ENCODE results near the gene FBXO45.
A peak's percentile ranks its signal among the peaks of the same experiment; 100 is the strongest.
"Not testable (repeated sequence)": the region's sequence is repeated elsewhere in the genome, so short reads cannot be mapped to it uniquely, and the experiment has no call there.

Gene FBXO45

DNA sequence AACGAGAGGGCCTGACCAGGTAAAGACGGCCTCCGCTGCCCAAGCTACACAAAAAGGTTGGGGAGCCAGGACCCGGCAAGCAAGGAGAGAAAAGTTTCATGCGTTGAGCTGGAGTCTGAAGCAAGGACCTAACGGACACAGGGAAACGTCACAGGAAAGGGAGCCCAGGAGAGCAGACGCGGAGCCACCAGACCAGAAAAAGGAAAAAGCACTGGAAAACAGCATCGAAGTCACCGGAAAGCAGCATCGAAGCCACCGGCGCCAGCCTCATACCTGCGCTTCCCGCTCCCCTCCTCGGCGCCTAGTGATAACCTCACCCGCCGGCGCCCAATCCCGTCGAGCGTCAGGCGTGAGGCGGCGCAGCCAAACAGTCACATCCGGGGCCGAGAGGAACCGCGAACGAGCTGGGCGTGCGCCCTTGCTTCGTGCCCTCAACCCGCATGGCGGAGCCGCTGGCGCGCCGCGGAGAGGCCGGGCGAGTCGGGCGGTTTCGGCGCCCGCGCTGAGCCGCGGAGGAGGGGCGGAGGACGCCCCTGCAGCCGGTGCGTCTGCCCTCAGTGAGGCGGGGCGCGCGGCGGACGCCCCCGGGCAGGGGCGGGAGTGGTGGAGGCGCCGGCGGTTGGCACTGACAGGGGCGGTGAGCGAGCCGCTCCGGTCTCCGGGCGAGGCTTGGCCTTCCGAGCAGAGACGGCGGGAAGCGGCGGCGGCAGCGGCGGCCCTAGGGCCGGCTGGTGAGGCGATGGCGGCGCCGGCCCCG, at the start of gene FBXO45, which contains the start of gene WDR53:
Gene FBXO45 (plus strand): TSS at position 415 of the 757 bp plus-strand sequence. CDS start 325 bp downstream, at position 740.
Gene WDR53 (minus strand): TSS at position 309 of the 757 bp plus-strand sequence. CDS start 7,079 bp downstream, outside the sequence.
- peak; percentile 96 for DNase-seq

GRCh38 chr3:196518966-196519717, 49.3 kb upstream of the FBXO45 start:
- no peak for DNase-seq

GRCh38 chr3:196519718-196520082, 48.8 kb upstream of the FBXO45 start:
- no peak for DNase-seq

GRCh38 chr3:196521291-196521690, 47.2 kb upstream of the FBXO45 start:
- not testable (repeated sequence) for DNase-seq

GRCh38 chr3:196523841-196524240, 44.6 kb upstream of the FBXO45 start:
- no peak for DNase-seq

- DNase-seq: no peak
These were observed 43.9 kb upstream of the FBXO45 start for GRCh38 chr3:196524527-196524926.

DNA sequence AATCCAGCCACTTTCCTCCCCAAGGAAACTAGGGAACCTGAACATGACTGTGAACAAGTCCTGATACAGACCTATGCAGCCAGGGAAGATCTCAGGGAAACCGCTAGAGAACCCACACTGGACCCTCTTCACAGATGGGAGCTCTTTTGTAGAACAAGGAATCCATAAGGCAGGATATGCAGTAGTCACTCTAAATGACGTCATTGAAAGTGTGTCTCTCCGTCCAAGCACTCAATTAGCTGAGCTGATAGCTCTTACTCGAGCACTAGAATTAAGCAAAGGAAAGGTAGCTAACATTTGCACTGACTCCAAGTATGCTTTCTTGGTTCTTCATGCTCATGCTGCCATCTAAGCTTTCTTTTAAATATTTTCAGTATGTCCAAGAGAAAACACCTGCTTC, 43.3 kb upstream of the FBXO45 start:
- DNase-seq: no peak

DNA sequence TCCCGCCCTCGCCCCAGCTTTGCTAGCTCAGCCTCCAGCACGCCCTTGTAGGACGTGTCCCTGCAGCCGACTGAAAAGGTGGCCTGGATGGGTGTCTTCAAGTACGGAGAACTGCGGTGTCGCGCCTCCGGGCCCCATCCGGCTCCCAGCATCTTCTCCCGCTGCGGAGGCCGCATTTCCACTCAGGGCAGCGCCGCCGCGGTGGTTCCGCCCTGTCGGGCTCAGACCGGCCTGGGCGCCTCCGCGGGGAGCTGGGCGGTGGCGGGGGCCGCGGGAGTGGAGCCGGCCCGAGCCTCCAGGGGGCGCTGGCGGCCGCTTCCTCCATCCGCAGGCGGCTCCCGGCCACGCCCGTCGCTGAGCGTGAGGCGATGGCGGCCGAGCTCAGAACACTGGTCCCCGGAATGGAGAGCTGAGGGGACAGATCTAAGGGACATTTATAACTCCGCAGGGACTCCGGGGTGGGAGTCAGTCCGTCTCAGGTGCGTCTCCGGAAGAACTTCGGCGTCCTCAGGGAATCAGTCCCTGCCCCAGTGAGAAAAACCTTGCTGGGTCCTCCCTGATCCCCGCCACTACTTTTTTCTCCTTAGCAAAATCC, 39.7 kb upstream of the FBXO45 start:
- DNase-seq: peak; percentile 50

GRCh38 chr3:196531418-196531817, 37.0 kb upstream of the FBXO45 start:
- no peak for DNase-seq

- no peak for DNase-seq
These were observed 35.2 kb upstream of the FBXO45 start for GRCh38 chr3:196533260-196533681.

- no peak for DNase-seq
These were observed 31.0 kb upstream of the FBXO45 start for GRCh38 chr3:196537319-196537984.

DNA sequence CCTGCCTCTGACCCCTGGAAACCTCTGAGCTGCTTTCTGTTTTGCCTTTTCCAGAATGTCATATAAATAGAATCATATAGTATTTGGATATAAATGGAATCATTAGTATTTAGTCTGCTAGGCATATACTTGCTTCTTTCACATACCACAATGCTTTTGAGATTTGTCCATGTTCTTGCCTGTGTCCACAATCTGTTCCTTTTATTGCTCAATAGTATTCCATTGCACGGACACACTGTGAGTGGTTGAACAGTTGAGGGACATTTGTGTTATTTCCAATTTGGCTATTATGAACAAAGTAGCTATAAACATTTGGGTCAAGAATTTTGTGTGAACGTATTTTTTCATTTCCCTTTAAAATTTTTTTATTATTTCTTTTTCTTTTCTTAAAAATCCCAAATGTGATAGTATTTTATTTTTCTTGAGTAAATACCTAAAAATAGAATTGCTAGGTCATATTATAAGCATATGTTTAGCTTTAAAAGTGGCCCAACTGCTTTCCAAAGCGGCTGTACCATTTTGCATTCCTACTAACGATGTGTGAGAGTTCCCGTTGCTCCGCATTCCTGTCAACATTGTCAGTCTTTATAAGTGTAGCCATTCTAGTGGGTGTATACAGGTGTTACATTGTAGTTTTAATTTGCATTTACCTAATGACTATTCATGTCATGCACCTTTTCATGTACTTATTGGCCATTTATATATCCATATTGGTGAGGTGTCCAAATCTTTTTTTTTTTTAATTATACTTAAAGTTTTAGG, 26.6 kb upstream of the FBXO45 start:
- no peak for DNase-seq

DNA sequence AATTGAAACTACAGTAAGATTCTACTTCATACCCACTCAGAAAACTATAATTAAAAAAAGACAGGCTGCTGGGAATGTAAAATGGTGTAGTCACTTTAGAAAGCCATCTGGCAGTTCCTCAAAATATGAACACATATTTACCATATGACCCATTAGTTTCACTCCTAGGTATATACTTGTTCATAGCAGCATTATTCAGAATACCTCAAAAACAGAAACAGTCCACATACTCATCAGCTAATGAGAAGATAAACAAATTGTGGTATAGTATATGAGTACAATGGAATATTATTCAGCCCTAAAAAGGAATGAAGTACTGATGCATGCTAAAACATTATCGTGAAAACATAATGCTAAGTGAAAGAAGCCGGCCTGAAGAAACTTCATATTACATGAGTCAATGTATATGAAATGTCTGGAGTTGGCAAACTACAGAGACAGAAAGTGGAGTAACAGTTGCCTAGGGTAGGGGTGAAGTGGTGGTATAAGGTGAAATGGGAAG, 23.9 kb upstream of the FBXO45 start:
- DNase-seq: no peak

- no peak for DNase-seq
These were observed 21.9 kb upstream of the FBXO45 start for GRCh38 chr3:196546537-196546936.

GRCh38 chr3:196547067-196547466, 21.4 kb upstream of the FBXO45 start:
- DNase-seq: no peak

GRCh38 chr3:196549312-196549711, 19.1 kb upstream of the FBXO45 start:
- not testable (repeated sequence) for DNase-seq

- not testable (repeated sequence) for DNase-seq
These were observed 18.3 kb upstream of the FBXO45 start for GRCh38 chr3:196550172-196550571.

DNA sequence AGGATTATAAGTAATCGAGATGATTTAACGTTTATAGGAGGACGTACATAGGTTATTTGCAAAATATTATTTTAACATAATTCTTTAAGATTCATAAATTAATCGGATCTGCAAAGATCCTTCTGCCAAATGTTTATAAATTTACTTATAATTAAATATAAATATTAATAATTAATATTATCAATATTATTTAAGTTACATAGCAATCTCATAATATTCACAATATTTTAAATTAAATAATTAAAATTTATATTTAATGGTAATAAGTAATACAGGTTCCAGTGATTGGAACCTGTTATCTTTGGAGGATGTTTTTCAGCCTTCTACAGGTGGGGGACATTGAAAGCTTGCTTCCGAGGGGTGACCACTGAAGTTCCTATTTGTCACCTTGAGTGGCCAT, 16.2 kb upstream of the FBXO45 start:
- DNase-seq: no peak

DNA sequence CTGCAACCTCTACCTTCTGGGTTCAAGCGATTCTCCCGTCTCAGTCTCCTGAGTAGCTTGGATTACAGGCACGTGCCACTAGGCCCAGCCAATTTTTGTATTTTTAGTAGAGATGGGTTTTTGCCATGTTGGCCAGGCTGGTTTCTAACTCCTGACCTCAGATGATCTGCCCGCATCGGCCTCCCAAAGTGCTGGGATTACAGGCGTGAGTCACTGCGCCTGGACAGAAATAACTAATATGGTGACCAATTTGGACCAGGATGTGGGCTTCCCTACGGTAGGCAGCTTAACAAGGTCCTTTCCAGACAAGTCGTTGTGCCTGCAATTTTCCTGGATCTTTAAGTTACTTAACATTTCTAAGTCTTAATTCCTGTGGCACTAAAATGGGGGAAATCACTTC, 14.9 kb upstream of the FBXO45 start:
- no peak for DNase-seq

DNA sequence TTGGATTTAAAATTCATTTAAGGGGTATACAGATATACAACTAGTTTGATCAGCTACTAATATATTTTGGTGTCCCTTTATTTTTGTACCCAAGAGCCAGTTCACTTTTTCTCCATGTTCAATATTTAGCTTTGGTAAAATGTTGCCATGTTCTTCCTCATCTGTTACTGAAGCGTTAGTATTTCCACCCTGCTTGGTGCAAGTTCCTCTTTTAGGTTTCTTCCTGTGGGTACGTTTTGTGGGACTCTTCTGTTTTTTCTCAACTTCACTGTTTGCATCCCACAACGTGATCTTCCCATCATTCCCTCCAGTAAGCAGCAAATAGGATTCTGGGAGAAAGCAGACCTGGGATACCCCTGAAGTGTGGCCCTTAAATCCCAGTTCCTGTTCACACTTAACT, 14.3 kb upstream of the FBXO45 start:
- no peak for DNase-seq

GRCh38 chr3:196555295-196555694, 13.2 kb upstream of the FBXO45 start:
- DNase-seq: no peak

GRCh38 chr3:196557236-196557635, 11.2 kb upstream of the FBXO45 start:
- no peak for DNase-seq

All from left hindlimb (tissue), 1 donor.